ENCODE measurements around the gene CRHR1.

CRHR1 gene

DNA sequence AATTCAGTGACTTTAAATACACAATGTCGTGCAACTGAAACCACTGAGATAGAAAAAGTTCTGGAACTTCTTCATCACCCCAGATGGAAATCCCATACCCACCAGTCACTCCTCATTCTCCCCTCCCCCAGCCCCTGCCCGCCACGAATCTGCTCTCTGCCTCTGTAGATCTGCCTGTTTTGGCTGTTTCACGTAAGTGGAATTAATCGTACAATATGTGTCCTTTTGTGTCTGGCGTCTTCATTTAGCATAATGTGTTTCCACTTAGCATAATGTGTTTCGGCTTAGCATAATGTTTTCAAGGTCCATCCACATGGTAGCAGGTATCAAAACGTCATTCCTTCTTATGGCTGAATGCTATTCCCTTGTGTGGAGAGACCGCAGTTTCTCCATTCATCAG lies 57.1 kb downstream of the CRHR1 start:
- DNase-seq (ENCODE audit: low read depth) = no peak
- TF ChIP-seq CTCF (IDR thresholded peaks at IDR 0.05; ENCODE audit: low read depth, low read length, missing control alignments) = no peak
- H3K4me3 ChIP-seq (ENCODE audit: low read depth, low read length) = no peak overlapping the region

DNA sequence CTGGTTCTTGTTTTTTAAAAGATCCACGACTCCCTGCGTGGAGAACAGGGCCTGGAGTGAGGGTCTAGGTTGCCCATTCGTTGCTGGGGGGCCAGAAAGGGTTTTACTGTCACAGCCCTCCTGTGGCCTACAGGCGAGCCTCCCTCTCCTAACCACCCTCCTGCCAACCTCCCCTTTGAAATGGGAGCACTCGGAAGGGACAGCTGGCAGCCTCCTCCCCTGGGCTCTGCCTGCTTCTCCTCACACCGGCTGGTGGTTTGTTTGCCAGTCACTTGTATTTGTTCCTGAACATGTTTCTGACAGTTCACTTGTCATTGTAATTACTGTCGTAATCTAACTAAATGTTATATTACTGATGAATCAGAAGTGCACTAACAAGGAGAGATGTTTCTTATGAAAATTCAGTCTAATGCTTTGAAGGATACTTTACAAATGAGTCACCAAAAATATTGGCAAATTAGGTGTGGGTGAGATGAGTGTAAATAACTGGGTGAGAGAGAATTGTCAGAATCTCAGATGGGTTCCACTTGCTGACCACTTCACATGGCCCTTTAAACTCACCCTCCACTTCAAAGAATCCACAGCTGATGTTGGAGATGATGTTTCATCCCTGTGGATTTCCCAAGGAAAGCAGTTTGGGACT lies 57.9 kb downstream of the CRHR1 start:
- no peak overlapping the region for H3K4me3 ChIP-seq (ENCODE audit: low read depth, low read length)
- DNase-seq (ENCODE audit: low read depth) = no peak
- TF ChIP-seq CTCF (IDR thresholded peaks at IDR 0.05; ENCODE audit: low read depth, low read length, missing control alignments) = no peak

DNA sequence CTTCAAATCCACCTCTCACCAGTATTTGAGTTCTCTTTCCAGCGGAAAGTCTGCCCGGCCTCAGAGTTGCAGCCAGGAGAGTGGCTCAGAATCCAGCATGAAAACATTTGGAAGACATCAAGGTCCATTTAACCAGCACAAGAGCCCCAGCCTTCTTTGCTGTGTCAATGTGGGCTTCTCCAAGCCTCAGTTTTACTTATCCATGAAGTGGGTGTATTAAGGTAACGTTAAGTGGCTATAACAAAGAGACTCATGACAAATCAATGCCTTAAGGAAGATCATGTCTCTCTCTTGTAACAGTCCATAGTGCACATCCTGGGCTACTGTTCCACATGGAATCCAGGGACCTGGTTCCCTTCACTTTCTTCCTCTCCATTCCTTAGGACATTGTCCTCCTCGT lies 59.6 kb downstream of the CRHR1 start:
- no peak for TF ChIP-seq CTCF (IDR thresholded peaks at IDR 0.05; ENCODE audit: low read depth, low read length, missing control alignments)
- no peak overlapping the region for H3K4me3 ChIP-seq (ENCODE audit: low read depth, low read length)
- no peak for DNase-seq (ENCODE audit: low read depth)

- H3K4me3 ChIP-seq (ENCODE audit: low read depth, low read length) = no peak within 1 kb of the TSS
- no peak for TF ChIP-seq CTCF (IDR thresholded peaks at IDR 0.05; ENCODE audit: low read depth, low read length, missing control alignments)
- no peak for DNase-seq (ENCODE audit: low read depth)
Observed at GRCh38 chr17:45844695-45845375, 60.7 kb downstream of the CRHR1 start, which contains the start of gene SPPL2C. Gene SPPL2C, plus strand, starts transcription at chr17:45844881. Its CDS starts 26 bp downstream, at chr17:45844907.

DNA sequence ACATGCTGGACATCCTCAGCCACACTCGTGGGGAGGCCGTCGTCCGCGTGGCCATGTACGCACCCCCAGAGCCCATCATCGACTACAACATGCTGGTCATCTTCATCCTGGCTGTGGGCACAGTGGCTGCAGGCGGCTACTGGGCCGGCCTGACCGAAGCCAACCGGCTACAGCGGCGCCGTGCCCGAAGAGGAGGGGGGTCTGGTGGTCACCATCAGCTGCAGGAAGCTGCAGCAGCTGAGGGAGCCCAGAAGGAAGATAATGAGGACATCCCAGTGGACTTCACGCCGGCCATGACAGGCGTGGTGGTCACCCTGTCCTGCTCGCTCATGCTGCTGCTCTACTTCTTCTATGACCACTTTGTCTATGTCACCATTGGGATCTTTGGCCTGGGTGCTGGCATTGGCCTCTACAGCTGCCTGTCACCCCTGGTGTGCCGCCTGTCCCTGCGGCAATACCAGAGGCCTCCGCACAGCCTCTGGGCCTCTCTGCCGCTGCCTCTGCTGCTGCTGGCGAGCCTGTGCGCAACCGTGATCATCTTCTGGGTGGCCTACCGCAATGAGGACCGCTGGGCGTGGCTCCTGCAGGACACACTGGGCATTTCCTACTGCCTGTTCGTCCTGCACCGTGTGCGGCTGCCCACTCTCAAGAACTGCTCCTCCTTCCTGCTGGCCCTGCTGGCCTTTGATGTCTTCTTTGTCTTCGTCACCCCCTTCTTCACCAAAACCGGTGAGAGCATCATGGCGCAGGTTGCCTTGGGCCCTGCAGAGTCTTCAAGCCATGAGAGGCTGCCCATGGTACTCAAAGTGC lies 61.5 kb downstream of the CRHR1 start:
- TF ChIP-seq CTCF (IDR thresholded peaks at IDR 0.05; ENCODE audit: low read depth, low read length, missing control alignments) = no peak
- no peak overlapping the region for H3K4me3 ChIP-seq (ENCODE audit: low read depth, low read length)
- no peak for DNase-seq (ENCODE audit: low read depth)

- TF ChIP-seq CTCF (IDR thresholded peaks at IDR 0.05; ENCODE audit: low read depth, low read length, missing control alignments) = no peak
- no peak for DNase-seq (ENCODE audit: low read depth)
- H3K4me3 ChIP-seq (ENCODE audit: low read depth, low read length) = no peak overlapping the region
Observed at GRCh38 chr17:45846223-45846622, 62.1 kb downstream of the CRHR1 start.

Measured in GM12864 (cell line).